Hepatocyte (in vitro differentiated cells): Measurements from ENCODE around the gene NEDD9.

Source experiments
- EZH2 ChIP-seq: fragments of 200-600 bp; sonication (generic); IDR thresholded peaks from 2 replicates; pipeline ENCODE4 v1.6.1; 2016; ENCODE audit warnings: antibody characterized with exemption, mild to moderate bottlenecking, borderline replicate concordance
- TF ChIP-seq, protein P1 (sequence below): fragments of 200-600 bp; sonication (generic); IDR thresholded peaks from 2 replicates; pipeline ENCODE4 v1.5.1; 2016; ENCODE audit warnings: antibody characterized with exemption, mild to moderate bottlenecking; ENCODE audit not compliant: poor library complexity

DNA sequence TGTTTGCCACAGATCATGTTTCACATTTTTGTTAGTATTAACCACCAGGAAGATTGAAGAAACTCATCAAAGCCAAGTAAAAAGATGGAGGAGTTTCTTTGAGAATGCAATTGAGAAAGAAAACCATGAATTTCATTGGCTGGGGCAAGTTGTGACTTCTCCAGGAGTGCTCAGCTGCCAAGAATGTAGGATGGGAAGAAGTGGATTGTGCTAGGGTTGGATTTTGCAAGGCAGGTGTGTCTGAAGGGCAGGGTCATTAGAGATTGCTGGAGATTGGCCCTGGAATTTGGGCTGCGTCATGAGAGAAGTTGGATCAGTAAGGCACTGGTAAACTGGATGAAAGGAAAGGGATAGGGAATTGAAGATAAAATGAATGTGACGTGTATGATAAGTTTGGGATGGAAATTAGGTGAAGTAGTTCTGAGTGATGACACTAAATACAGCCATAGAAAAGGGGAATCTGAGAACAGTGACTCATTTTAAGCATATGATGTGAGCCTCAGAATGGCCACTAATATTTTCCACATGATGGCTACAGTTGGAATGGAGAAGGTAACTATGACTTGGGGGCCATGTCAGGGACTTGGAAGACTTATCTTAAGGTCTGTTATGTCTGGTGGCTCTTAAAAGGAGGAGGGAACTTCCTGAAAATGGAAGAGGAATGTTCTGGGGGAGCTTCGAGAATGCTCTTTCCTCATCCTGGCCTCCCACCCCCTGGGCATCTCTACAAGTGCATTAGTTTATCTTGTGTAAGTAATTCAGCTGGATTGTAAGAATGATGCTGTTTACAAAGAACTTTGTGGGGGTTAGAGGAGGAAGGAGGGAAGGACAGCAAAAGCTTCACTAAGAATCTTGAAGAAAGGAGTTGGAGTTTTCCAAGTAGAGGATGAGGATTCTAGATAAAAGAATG lies 93.2 kb downstream of the NEDD9 start:
- TF ChIP-seq, protein P1, sequence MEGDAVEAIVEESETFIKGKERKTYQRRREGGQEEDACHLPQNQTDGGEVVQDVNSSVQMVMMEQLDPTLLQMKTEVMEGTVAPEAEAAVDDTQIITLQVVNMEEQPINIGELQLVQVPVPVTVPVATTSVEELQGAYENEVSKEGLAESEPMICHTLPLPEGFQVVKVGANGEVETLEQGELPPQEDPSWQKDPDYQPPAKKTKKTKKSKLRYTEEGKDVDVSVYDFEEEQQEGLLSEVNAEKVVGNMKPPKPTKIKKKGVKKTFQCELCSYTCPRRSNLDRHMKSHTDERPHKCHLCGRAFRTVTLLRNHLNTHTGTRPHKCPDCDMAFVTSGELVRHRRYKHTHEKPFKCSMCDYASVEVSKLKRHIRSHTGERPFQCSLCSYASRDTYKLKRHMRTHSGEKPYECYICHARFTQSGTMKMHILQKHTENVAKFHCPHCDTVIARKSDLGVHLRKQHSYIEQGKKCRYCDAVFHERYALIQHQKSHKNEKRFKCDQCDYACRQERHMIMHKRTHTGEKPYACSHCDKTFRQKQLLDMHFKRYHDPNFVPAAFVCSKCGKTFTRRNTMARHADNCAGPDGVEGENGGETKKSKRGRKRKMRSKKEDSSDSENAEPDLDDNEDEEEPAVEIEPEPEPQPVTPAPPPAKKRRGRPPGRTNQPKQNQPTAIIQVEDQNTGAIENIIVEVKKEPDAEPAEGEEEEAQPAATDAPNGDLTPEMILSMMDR = no peak
- TF ChIP-seq EZH2 = no peak
